Measurements from ENCODE around the gene ARID1B.

Gene ARID1B

GRCh38 chr6:156776840-156777576, at the start of gene ARID1B:
TSS of gene ARID1B (plus strand) at chr6:156777378. CDS start at chr6:156777681, 303 bp downstream.
- peak; percentile 91 for DNase-seq

DNA sequence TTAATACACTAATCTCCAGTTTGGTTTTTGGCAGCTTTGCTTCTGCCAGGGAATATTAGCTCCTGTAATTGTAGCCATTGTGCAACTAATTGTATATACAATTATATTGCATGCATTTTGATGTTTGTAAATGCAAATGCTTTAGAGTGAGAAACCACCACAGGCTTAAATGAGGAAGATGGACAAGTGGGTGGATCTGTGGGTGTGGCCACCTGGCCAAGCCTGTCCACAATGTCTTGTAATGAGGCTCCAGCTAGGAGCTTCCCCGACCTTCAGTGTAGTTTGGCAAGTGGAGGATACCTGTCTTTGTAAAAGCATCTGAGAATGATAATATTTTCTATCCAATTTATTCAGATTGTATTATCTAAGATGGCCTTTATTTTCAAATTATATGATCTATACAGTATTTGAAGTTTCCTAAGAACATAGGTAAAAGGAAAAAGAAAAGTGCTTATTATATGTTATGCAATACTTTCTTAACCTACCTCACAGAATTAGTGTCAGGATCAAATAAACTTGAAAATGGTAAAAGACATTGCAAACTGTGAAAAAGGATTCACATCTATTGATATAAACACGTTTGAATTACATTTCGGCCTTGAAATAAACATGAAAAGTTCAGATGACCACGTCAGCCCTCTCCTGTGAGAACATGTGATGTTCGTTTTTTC, 49.3 kb upstream of the ARID1B start:
- no peak for DNase-seq

GRCh38 chr6:156729248-156729647, 47.9 kb upstream of the ARID1B start:
- no peak for DNase-seq

DNA sequence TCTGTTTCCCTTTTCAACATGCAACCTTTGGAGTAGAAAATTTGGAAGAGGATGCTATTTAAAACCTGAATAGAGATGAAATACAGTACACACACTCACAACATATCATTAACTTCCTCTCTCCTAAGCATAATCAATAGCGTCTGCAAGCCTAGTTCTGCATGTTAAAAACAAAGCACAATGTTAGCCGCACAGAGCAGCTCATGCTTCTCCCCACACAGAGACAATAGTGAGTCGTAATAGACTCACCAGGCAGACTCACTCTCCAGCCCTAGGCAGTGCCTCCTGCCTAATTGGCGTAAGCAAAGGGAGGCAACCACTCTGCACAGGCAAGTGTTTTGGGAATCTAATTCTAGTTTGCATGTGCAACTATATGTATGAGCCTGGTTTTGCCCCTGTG, 45.8 kb upstream of the ARID1B start:
- no peak for DNase-seq

- DNase-seq = no peak
These were observed 41.4 kb upstream of the ARID1B start for GRCh38 chr6:156735751-156736150.

DNA sequence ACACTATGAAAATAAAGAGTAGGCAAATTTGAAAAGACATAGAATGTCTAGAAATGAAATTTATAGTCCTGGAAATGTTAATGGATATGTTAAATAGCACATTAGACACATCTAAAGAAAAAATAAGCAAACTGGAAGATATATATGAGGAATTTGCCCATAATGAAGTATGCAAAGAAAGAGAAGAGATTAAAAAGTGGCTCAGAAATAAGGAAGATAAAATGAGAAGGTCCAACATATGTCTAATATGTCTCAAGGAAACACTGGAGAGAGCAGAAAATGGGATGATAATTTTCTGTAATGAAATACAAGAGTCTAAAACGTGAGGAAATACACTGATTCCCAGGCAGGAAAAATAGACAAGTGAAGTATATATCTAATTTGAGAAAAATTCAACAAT, 36.6 kb upstream of the ARID1B start:
- DNase-seq = no peak

DNA sequence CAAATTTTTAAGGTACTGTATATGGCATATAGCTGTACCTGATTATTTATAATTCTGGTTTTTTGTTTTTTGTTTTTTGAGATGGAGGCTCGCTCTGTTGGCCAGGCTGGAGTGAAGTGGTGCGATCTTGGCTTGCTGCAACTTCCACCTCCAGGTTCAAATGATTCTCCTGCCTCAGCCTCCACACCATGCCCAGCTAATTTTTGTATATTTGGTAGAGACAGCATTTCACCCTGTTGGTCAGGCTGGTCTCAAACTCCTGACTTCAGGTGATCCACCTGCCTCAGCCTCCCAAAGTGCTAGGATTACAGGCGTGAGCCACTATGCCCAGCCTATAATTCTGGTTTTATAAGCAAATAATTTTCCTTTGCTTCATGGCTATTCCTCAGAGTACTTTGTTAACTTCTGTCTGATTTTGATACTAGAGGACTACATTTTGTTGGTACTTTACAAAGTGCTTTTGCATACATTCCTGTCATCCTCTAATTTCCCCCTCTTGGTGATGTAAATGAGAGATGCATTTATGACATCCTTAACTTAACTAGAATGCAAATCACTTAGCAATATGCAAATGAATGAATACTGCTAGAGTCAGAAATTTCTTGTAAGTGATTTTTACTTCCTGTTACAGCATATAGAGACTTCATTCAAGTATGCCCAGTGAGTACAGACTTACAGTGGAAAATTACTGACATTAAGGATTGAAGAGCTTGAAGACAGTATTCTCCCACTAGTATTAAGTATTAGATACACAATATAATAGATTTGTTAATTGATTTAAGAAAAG, 35.7 kb upstream of the ARID1B start:
- DNase-seq = no peak

GRCh38 chr6:156747715-156748114, 29.5 kb upstream of the ARID1B start:
- DNase-seq = no peak

GRCh38 chr6:156748504-156748903, 28.7 kb upstream of the ARID1B start:
- DNase-seq = no peak

DNA sequence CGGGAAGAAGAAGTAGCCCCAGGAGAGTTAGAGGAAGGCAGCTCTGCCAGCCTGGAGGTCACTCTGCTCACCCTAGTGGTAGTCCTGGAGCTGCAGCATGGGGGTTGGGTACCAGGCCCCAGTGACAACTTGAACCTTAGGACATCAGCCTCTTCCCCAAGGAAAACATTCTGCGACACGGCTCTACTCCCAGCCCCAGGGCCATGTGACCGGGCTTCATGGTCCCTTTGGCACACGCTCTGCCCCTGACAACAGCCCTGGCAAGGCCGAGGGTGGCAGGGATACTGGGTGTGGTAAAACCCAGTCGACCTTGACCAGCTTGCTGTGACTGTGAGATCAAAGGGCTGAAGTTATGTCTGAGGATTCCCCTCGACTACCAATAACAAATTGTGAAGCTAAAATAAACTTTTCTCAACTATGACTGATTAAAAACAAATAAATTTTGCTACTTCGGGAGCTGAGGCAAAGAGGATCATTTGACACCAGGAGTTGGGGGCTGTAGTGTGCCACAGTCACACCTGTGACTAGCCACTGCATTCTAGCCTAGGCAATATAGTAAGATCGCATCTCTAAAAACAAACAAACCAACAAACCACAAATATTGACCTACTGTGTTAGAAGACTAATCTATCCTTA, 24.4 kb upstream of the ARID1B start:
- no peak for DNase-seq

DNA sequence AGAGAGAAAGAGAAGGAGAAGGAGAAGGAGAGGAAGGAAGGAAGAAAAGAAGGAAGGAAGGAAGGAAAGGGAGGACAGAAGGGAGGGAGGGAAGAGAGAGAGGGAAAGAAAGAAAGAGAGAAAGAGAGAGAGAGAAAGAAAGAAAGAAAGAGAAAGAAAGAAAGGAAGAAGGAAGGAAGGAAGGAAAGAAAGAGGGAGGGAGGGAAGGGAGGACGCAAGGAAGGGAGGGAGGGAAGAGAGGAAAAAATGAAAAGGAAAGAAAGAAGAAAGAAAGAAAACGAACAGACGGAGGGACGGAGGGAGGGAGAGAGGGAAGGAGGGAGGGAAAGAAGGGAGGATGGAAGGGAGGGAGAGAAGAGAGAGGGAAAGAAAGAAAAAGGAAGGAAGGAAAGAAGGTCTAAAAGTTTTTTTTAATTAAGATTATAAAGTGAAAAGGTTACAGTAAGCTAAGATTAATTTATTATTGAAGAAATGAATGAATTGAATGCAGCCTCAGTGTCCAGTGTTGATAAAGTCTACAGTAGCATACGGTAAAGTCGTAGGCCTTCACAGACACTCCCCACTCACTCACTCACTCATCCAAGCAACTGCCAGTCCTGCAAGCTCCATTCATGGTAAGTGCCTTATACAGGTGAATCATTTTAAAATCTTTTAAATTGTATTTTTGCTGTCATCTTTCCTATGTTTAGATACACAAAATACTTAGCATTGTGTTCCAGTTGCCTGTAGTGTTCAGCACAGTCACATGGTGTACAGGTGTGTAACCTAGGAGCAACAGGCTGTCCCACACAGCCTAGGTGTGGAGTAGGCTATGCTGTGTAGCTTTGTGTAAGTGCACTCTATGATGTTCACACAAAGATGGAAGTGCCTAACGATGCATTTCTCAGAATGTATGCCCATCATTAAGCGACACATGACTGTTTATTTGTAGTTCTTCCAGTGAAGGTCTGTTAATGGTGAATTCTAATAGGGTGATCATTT, 20.3 kb upstream of the ARID1B start:
- DNase-seq = no peak

DNA sequence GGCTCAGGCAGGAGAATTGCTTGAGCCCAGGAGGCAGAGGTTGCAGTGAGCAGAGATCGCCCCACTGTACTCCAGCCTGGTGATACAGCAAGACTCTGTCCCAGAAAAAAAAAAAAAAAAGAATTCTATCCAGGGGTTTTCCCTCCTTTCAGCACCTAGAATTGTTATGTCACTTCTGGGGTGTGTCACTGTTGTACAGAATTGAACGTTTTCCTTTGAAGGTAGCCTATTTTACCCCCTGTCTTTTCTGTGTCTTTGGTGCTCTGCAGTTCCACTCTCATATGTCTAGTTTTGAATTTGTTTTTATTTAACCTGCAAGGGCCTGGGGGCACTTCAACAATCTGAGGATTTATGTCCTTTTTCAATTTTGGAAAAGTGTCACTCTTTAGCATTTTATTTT, 19.3 kb upstream of the ARID1B start:
- no peak for DNase-seq

DNA sequence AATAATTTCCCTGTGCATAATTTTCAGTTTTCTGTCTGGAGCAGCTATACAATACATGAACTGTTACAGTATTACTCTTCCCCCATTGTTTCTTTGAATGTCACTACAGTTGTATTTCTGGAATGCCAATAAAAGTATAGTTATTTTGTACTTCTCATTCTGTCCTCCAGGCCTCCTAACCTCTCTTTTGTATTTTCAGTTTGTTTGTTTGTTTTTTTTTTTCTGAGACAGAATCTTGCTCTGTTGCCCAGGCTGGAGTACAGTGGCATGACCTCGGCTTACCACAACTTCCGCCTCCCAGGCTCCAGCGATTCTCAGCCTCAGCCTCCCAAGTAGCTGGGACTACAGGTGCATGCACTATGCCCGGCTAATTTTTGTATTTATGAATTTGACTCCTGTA, 16.8 kb upstream of the ARID1B start:
- DNase-seq = no peak

DNA sequence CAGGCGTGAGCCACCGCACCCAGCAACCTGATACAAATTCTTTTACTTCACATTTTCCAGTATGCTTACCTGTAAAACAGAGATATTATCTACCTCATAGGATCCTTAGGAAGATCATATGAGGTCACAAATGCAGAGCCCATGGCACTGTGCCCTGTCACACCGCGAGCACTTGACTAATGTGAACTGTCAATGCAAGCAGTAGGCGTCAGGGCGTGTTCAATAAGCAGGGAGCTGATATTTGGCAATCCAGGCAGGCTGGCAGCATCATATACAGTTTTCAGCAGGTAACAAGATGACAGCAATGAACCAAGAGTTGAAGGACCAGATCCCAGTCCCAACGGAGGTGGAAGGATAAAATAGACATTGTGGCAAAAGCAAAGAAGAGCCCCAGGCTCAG, 14.6 kb upstream of the ARID1B start:
- no peak for DNase-seq

DNA sequence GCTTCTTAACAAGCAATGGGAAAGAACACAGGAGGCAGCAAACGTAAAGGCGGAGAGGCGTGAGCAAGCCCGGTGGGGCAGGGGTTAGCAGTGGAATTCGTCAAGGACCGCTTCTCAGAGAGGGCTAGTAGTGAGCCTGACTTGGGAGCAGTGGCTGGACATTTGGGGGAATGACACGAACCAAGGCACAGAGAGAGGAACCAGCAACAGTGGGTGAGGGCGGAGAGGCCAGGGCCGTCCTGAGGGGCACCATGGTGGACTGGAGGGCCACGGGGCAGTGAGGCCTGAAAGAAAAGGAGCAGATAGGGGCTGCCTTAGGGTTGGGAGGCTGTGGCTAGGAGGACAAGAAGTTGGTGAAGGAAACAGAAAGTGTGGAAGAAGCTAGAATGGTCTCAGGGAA, 12.1 kb upstream of the ARID1B start:
- DNase-seq = no peak

GRCh38 chr6:156767603-156768467, 9.3 kb upstream of the ARID1B start:
- DNase-seq = no peak

GRCh38 chr6:156771047-156771446, 6.1 kb upstream of the ARID1B start:
- no peak for DNase-seq

DNA sequence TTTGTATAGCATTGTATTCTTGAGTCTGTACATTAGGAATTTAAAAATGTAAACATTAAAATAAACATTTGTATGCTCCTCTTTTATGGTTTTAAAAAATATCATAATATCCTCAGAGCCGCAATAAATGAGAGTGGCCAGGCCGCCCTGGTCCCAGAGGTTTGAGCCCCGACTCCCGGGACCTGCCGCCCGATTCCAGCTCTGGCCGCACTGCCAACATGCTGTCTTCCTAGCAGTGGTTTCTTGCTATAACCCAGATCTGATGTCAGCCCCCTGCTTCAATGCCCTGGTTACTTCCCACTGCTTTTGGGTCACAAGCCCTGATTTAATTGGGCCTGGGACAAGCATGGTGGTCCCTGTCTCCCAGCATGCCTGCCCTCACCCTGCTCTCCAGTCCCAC, 5.4 kb upstream of the ARID1B start:
- DNase-seq = no peak

GRCh38 chr6:156773476-156773875, 3.7 kb upstream of the ARID1B start:
- DNase-seq = no peak

- DNase-seq = no peak
These were observed 3.0 kb upstream of the ARID1B start for GRCh38 chr6:156773935-156774852.

All from retina (tissue), 1 donor.